ENCODE measurements around the gene ALG12. TPM values are rescaled to one million over a fixed set of nuclear protein-coding genes. Genes with fewer than 3 reads are reported as not detected.

ALG12 gene
- total and polyA plus RNA-seq, 2 of the 8 experiments (the other 6 are each of a cell fraction or from before 2014, with no cell fraction given): 13.4 to 22.5 TPM

- Histone ChIP-seq H3K79me2 (ENCODE audit: control insufficient read depth in 1 of 2, insufficient read depth in 2 of 2, low read length in 2 of 2) (peaks cover 0 to 5% of the 10 kb centered on the region in 2 experiments; a peak in 1 of 4 replicates), H3K4me3 (ENCODE audit: extremely low read depth in 1 of 4, insufficient read depth in 2 of 4, low read depth in 3 of 4, low read length in 4 of 4) (no peak overlapping the region), H4K20me1 (replicated peaks in 1 of 2; ENCODE audit: control insufficient read depth in 1 of 2, insufficient read depth in 2 of 2, low read length in 2 of 2) (peaks cover 2 to 3% of the 10 kb centered on the region in 2 experiments), H2BK5ac (ENCODE audit: low read depth, low read length) (0 out of 2 replicates have a peak overlapping the region, but pooled peaks have one; percentile 9), H2BK20ac (ENCODE audit: low read length) (no peak overlapping the region), H3K79me1 (ENCODE audit: low read depth, low read length) (peaks cover 3% of the 10 kb centered on the region; the same call in 1 of the 2 replicates), H4K8ac (ENCODE audit: extremely low read depth, insufficient read depth, low read length) (no peak overlapping the region; the same call in 1 of the 2 replicates), H2BK15ac (ENCODE audit: low read length) (no peak overlapping the region), H3K4ac (replicated peaks; ENCODE audit: insufficient read length, low read depth, low read length) (no peak overlapping the region), H2AK5ac (ENCODE audit: low read depth, low read length) (no peak overlapping the region), H2AFZ (ENCODE audit: low read length) (no peak overlapping the region), H3K18ac (ENCODE audit: extremely low read depth, low read length) (no peak overlapping the region), H3K56ac (replicated peaks; ENCODE audit: insufficient read length, low read depth, low read length) (no peak overlapping the region), H3K9ac (replicated peaks in 1 of 4; ENCODE audit: extremely low read depth in 1 of 4, low read depth in 3 of 4, low read length in 3 of 4) (no peak overlapping the region), H3K4me2 (ENCODE audit: insufficient read depth in 1 of 2, low read depth in 2 of 2, low read length in 2 of 2) (no peak overlapping the region), H3K23ac (ENCODE audit: insufficient read length) (no peak overlapping the region), H2BK12ac (ENCODE audit: low read depth, low read length) (0 out of 2 replicates have a peak overlapping the region, but pooled peaks have one; percentile 12), H4K5ac (ENCODE audit: insufficient read length, low read depth, low read length) (no peak overlapping the region), H3K14ac (ENCODE audit: insufficient read length) (no peak overlapping the region), H2BK120ac (replicated peaks; ENCODE audit: low read depth, low read length) (no peak overlapping the region), H3K27me3 (replicated peaks in 1 of 4; ENCODE audit: control insufficient read depth in 3 of 4, extremely low read depth in 1 of 4, insufficient read depth in 3 of 4, low read length in 3 of 4) (no peaks in the 10 kb centered on the region; a peak in 2 of 7 replicates), H3K23me2 (ENCODE audit: low read depth, low read length) (peaks cover 9% of the 10 kb centered on the region; the same call in 1 of the 2 replicates), H3K9me3 (ENCODE audit: insufficient read depth in 2 of 2, low read depth in 1 of 2, low read length in 1 of 2) (no peaks in the 10 kb centered on the region), H3K4me1 (replicated peaks in 1 of 4; ENCODE audit: control insufficient read depth in 3 of 4, insufficient read depth in 4 of 4, low read length in 3 of 4) (peaks cover 0 to 10% (median 1%) of the 10 kb centered on the region in 4 experiments; a peak in 5 of 7 replicates), H3K36me3 (ENCODE audit: control insufficient read depth in 2 of 4, insufficient read depth in 4 of 4, low read length in 3 of 4) (peaks cover 0 to 3% (median 2%) of the 10 kb centered on the region in 4 experiments; a peak in 1 of 8 replicates), H3K27ac (ENCODE audit: low read depth, low read length) (no peak overlapping the region; the same call in 1 of the 2 replicates), H4K91ac (replicated peaks; ENCODE audit: insufficient read length, low read length) (no peak overlapping the region)
- 94% methylated on average over 33 of the region's 35 CpGs; no CpG with 5 or more reads in 1 of the 2 experiments for WGBS, 2 experiments (ENCODE audit: extremely low coverage in 1 of 2, insufficient coverage in 1 of 2, insufficient read length in 1 of 2, insufficient replicate concordance in 2 of 2, low coverage in 1 of 2, low lambda C conversion rate in 2 of 2, missing lambda C conversion rate in 1 of 2)
- no peak for DNase-seq (ENCODE audit: low read depth in 1 of 2, low spot score in 2 of 2)
- ChIA-PET CTCF (ENCODE audit: partially characterized antibody) (interaction anchor here (0.7 to 2.0 kb wide), 2 partner anchors 9 to 109 kb away, joined by 3 to 7 read pairs; no protein-coding TSS in a partner anchor), POLR2A (ENCODE audit: partially characterized antibody) (interaction anchor here (0.6 kb wide), 1 partner anchor 9 kb away, joined by 5 read pairs; no protein-coding TSS in a partner anchor)
- FAIRE-seq: no peak
- TF ChIP-seq BRCA1 (IDR thresholded peaks at IDR 0.05; ENCODE audit: low read depth, low read length) (no peak), RBBP5 (IDR thresholded peaks at IDR 0.05; ENCODE audit: borderline replicate concordance, low read depth, low read length) (no peak), RNF2 (IDR thresholded peaks at IDR 0.05; ENCODE audit: borderline replicate concordance, low read depth, low read length, missing control alignments, poor library complexity, severe bottlenecking) (no peak), TCF12 (IDR thresholded peaks at IDR 0.05; ENCODE audit: low read depth, low read length) (no peak), HDAC2 (IDR thresholded peaks at IDR 0.05; ENCODE audit: borderline replicate concordance in 1 of 2, low read depth in 2 of 2, low read length in 2 of 2) (no peak), EGR1 (IDR thresholded peaks at IDR 0.05; ENCODE audit: borderline replicate concordance, low read depth, low read length) (no peak), SP2 (IDR thresholded peaks at IDR 0.05; ENCODE audit: low read length) (no peak), CTBP2 (IDR thresholded peaks at IDR 0.05; ENCODE audit: borderline replicate concordance, insufficient read depth, insufficient read length, low read length) (no peak), USF2 (IDR thresholded peaks at IDR 0.05; ENCODE audit: low read length) (no peak)
These were observed 3.5 kb upstream of the ALG12 start for GRCh38 chr22:49921508-49922278.

All from H1 (cell line).